AG09319 (cell line): ENCODE results near the gene TEAD2.
"Not testable (repeated sequence)": the region's sequence is repeated elsewhere in the genome, so short reads cannot be mapped to it uniquely, and the experiment has no call there.

Experiments used
- DNase-seq: peaks from one replicate; pipeline ENCODE4 v3.0.0-alpha.2; 2010; ENCODE audit warnings: low read depth; ENCODE audit errors: extremely low read depth
- TF ChIP-seq, protein P1 (sequence below): IDR thresholded peaks from 2 replicates; pipeline ENCODE4 v1.5.1; 2011; ENCODE audit warnings: low read depth, mild to moderate bottlenecking, inconsistent platforms, low read length, moderate library complexity

Gene TEAD2

GRCh38 chr19:49333811-49334288 is 28.4 kb downstream of the TEAD2 start:
- no peak for DNase-seq
- TF ChIP-seq, protein P1, sequence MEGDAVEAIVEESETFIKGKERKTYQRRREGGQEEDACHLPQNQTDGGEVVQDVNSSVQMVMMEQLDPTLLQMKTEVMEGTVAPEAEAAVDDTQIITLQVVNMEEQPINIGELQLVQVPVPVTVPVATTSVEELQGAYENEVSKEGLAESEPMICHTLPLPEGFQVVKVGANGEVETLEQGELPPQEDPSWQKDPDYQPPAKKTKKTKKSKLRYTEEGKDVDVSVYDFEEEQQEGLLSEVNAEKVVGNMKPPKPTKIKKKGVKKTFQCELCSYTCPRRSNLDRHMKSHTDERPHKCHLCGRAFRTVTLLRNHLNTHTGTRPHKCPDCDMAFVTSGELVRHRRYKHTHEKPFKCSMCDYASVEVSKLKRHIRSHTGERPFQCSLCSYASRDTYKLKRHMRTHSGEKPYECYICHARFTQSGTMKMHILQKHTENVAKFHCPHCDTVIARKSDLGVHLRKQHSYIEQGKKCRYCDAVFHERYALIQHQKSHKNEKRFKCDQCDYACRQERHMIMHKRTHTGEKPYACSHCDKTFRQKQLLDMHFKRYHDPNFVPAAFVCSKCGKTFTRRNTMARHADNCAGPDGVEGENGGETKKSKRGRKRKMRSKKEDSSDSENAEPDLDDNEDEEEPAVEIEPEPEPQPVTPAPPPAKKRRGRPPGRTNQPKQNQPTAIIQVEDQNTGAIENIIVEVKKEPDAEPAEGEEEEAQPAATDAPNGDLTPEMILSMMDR, result no peak

DNA sequence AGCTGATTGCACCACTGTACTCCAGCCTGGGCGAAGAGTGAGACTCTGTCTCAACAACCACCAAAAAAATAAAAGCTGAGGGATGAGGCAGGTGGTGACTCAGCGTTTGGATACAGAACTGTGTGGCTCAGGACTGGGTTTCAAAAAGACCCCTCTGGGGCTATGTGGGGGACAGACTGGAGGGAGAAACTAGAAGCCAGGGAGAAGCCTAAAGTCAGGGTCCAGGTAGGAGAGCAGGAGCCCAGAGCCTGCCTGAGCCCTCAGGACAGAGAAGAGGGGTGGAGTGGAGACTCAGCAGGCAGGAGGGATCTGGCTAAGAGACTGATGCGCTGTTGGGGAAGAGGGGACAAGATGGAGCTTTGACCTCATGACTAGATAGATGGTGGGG is 28.8 kb downstream of the TEAD2 start:
- TF ChIP-seq, protein P1, result no peak
- no peak for DNase-seq

DNA sequence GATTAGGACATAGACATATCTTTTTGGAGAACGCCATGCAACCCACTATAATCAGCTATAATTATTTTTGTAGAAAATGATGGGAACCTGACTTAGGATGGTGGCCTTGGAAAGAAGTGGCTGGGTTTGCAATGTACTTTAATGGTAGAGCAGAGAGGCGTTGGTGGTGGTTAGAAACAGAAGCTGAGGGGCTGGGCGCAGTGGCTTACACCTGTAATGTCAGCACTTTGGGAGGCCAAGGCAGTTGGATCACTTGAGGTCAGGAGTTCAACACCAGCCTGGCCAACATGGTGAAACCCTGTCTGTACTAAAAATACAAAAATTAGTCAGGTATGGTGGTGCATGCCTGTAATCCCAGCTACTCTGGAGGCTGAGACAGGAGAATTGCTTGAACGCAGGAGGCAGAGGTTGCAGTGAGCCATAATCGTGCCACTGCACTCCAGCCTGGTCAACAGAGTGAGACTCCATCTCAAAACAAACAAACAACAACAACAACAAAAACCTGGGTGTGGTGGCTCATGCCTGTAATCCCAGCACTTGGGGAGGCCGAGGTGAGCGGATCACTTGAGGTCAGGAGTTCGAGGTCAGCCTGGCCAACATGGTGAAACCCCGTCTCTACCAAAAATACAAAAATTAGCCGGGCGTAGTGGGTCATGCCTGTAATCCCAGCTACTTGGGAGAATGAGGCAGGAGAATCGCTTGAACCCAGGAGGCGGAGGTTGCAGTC is 29.4 kb downstream of the TEAD2 start:
- not testable (repeated sequence) for DNase-seq

GRCh38 chr19:49331616-49332055 is 30.6 kb downstream of the TEAD2 start:
- TF ChIP-seq, protein P1, result no peak
- no peak for DNase-seq

DNA sequence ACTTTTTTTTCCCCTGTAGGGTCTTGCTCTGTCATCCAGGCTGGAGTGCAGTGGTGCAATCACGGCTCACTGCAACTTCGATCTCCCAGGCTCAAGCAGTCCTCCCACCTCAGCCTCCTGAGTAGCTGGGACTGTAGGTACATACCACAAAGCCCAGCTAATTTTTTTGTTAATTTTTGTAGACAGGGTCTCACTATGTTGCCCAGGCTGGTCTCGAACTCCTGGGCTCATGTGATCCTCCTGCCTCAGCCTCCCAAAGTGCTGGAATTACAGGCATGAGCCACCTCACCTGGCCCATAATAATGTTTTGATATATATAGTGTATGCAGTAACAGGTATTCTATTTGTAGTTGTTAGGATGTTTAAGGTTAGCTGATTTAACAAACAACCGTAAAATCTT is 31.0 kb downstream of the TEAD2 start:
- DNase-seq, result not testable (repeated sequence)

- TF ChIP-seq, protein P1, result no peak
- no peak for DNase-seq
Measured at GRCh38 chr19:49328741-49329140, 33.5 kb downstream of the TEAD2 start.

- TF ChIP-seq, protein P1, result peak; percentile 57
- DNase-seq, result no peak
Measured at GRCh38 chr19:49327878-49328544, 34.2 kb downstream of the TEAD2 start.

GRCh38 chr19:49326165-49326704 is 36.0 kb downstream of the TEAD2 start:
- no peak for DNase-seq
- TF ChIP-seq, protein P1, result no peak

DNA sequence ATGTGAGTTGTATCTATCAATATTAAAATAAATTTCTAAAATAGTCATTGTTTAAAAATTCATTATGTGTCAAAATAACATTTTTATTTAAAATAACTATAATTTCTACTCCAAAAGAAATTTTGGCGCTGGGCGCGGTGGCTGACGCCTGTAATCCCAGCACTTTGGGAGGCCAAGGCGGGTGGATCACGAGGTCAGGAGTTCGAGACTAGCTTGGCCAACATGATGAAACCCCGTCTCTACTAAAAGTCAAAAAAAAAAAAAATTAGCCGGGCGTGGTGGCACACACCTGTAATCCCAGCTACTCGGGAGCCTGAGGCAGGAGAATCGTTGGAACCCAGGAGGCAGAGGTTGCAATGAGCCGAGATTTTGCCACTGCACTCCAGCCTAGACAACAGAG is 36.5 kb downstream of the TEAD2 start:
- DNase-seq, result not testable (repeated sequence)
